ENCODE measurements around the gene TPSG1.
"Not testable (repeated sequence)": the region's sequence is repeated elsewhere in the genome, so short reads cannot be mapped to it uniquely, and the experiment has no call there.

The TPSG1 gene

DNA sequence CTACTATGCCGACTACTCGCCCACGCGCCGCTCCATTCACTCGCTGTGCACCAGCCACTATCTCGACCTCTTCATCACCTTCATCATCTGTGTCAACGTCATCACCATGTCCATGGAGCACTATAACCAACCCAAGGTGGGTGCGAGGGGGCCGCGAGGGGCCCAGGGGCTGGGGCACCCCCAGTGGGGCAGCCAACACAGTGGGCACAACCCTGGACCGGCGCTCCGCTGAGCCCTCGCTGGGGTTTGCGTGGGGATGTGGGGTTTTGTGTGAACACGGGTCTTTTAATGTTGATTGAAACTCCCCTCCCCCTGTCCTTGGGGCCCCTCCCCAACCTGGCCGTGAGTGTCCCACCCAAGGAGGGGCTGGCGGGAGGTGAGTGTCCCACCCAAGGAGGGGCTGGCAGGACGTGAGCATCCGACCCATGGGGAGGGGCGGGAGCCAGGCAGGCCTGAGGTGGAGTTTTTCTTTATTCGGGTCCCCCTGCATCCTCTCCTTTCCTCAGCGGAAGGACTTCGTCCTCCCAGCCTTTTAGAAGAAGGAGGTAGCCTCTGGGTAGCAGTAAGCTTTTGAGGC lies 11.2 kb downstream of the TPSG1 start:
- no peak for DNase-seq

DNA sequence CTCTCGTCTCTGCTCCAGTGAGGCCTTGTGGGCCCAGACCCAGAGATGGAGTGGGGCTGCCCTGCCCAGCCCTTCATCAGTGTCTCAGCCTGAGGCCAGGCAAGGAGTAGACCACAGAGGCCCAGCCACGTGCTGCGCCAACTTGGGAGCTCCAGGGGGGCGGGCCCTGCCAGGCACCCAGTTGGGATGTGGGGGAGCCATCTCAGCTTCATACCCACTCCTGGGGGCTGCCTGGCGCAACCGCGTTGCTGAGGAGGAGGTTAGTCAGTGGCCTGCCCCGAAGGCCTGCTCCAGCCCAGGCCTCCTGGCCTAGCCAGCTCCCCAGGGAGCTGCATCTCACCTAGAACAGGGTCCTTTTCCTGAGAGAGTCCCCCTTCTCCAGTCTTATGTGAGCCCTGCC lies 11.8 kb downstream of the TPSG1 start:
- no peak for DNase-seq

DNA sequence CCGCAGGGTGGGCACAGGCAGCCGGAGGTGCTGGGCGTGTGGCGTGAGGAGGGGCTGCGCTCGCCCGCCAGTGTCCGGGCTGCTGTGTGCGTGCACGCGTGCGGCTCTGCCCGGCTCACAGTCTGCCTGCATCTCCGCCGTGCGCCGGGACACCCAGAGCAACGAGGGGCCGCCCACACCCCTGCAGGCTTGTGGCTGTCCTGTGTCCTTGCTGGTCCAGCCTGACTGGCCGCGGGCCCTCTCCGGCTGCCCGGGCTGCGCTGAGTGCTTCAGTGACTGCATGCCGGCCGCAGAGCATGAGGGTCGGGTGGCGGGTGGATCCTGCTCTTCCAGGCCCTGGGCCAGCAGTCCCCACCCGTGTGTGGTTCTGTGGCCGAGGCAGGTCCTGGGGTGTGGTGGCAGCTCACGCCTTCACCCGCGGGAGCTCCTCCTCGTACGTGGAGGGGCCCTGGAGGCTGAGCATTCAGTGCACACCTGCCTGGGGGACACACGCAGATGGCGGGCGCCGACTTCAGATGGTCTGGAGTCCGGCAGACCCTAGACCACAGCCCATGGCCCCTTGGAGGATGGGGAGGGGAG lies 12.4 kb downstream of the TPSG1 start:
- DNase-seq, result no peak

DNA sequence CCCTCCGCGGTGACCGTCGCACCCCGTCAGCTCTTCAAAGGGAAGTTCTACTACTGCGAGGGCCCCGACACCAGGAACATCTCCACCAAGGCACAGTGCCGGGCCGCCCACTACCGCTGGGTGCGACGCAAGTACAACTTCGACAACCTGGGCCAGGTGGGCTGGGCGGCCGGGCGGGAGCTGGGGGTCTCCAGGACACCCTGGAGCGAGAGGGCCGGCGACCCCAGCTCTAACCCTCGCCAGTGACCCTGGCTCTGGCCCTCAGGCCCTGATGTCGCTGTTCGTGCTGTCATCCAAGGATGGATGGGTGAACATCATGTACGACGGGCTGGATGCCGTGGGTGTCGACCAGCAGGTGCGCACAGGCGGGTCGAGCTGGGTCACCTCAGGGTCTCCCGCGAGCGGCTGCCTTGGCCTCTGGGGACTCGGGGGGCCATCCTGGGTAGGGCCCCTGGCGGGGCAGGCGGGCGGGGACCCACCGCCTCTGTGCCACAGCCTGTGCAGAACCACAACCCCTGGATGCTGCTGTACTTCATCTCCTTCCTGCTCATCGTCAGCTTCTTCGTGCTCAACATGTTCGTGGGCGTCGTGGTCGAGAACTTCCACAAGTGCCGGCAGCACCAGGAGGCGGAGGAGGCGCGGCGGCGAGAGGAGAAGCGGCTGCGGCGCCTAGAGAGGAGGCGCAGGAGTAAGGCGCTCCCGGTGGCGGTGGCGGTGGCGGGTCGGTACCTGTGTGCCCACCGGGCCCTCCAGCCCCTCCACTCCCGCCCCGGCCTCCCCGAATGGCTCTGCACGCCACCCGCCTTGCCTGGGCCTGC lies 13.4 kb downstream of the TPSG1 start:
- DNase-seq, result no peak

DNA sequence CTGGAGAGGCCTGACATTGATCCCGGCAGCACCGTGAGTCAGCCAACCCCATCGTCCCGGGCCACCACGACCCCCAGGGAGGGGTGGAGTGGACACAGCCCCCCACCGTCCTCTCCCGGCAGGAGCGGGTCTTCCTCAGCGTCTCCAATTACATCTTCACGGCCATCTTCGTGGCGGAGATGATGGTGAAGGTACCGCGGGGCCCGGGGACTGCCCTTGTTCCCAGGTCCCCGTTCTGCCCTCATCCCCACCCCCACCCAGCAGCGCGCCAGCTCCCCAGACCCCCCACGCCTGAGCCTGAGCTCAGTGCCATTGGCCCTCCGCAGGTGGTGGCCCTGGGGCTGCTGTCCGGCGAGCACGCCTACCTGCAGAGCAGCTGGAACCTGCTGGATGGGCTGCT lies 14.6 kb downstream of the TPSG1 start:
- no peak for DNase-seq

DNA sequence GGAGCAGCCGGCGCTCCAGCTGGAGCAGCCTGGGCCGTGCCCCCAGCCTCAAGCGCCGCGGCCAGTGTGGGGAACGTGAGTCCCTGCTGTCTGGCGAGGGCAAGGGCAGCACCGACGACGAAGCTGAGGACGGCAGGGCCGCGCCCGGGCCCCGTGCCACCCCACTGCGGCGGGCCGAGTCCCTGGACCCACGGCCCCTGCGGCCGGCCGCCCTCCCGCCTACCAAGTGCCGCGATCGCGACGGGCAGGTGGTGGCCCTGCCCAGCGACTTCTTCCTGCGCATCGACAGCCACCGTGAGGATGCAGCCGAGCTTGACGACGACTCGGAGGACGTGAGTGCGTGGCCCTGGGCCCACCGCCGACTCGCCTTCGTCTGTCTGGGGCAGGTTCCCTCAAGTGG lies 16.0 kb downstream of the TPSG1 start:
- DNase-seq, result no peak

DNA sequence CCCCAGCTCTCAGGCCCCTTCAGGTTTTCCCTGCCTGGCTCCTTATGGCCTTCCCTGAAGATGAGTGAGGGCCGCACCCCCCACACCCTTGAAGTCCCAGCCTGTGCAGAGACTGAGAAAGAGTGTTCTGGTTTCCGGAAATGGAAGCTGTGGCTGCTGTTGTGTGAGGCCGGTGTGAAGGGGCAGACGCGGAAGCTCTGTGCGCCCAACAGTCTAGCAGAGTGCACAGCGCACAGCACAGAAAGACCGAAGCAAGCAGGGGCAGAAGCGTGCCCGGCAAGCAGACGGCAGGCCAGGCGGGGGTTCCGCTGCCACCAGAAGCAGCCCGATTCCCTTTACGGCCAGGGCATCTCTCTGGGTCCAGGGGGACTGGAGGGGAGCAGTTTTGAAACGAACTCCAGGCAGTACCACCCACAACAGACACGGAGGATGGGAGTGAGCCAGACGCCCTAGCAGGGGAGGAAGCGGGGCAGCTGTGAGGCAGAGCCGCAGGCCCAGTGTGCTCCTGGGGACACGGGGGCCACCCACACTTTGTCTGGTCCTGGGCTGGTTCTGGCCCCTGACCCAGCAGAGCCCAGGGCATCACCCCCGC lies 16.7 kb downstream of the TPSG1 start:
- DNase-seq, result no peak

DNA sequence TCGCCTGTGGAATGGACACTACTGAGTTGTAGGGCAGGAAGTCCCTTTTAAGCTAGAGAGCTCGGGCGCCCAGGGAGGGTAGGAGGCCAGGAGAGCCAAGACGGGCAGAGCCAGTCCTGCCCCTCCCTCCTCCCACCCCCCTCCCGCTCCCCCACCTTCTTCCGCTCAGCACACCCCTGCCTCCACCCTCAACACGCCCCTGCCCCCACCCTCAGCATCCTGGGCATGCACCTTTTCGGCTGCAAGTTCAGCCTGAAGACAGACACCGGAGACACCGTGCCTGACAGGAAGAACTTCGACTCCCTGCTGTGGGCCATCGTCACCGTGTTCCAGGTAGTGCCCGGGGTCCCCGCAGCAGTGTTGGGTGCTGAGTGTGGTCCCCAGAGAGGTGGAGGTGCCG lies 18.3 kb downstream of the TPSG1 start:
- no peak for DNase-seq

DNA sequence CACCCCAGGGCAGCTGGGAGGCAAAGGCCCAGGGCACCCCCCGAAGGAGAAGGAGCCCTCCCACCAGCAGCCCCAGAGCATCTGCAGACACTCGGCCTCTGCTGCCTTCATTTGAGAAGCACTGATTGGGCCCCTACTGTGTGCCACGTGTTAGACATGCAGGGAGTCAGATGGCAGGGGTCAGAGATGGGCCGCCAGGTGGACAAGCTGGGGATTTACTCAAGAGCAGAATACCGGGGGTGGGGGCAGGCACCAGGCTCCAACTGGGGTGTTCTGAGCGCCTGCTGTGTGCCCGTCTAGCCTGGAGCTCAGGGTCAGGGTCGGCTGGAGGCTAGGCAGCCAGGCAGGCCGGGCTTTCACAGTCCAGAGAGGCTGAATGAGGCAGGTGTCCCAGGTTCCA lies 18.7 kb downstream of the TPSG1 start:
- no peak for DNase-seq

DNA sequence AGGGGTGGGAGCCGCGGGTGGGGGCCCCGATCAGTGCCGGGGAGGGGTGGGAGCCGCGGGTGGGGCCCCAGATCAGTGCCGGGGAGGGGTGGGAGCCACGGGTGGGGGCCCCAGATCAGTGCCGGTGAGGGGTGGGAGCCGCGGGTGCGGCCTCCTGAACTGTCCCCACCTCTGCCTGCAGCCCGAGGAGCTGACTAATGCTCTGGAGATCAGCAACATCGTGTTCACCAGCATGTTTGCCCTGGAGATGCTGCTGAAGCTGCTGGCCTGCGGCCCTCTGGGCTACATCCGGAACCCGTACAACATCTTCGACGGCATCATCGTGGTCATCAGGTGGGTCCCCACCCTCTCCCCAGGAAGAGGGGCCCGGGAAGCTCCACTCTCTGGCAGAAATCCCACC lies 20.1 kb downstream of the TPSG1 start:
- DNase-seq, result no peak

DNA sequence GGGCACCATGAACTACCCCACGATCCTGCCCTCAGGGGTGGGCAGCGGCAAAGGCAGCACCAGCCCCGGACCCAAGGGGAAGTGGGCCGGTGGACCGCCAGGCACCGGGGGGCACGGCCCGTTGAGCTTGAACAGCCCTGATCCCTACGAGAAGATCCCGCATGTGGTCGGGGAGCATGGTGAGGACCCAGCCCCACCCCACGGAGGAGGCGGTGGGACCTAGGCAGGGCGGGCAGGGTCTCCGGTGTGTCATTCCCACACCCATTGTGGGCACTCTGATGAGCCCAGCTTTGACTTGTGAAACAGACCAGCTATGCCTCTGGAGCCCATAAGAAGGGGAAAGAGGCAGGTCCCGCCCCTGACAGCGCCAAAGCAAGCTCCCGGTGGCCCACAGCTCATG lies 22.8 kb downstream of the TPSG1 start:
- no peak for DNase-seq

DNA sequence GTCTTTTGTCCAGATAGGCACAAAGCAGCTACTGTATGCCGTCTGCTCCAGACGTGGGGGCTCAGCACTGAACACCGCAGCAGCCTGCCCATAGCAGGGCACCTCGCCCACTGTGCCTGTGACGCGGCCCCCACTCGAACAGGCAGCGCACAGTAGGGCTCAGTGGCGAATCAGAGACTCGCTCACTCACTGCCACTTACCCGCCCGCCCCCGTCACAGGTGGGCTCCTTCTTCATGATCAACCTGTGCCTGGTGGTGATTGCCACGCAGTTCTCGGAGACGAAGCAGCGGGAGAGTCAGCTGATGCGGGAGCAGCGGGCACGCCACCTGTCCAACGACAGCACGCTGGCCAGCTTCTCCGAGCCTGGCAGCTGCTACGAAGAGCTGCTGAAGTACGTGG lies 23.6 kb downstream of the TPSG1 start:
- DNase-seq, result no peak

DNA sequence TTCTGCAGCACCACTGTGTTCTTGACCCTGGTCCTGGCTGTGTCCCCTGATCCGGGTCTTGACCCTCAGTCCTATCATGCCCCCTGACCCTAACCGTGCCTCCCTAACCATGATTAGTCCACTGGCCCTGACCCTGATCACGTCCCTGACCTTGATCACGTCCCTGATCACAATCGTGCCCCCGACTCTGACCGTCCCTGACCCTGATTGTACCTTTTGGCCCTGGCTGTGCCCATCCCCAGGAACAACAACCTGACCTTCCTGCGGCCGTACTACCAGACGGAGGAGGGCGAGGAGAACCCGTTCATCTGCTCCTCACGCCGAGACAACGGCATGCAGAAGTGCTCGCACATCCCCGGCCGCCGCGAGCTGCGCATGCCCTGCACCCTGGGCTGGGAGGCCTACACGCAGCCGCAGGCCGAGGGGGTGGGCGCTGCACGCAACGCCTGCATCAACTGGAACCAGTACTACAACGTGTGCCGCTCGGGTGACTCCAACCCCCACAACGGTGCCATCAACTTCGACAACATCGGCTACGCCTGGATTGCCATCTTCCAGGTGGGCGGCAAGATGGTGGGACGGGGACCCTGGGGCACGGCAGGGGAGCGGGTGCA lies 24.9 kb downstream of the TPSG1 start:
- no peak for DNase-seq

DNA sequence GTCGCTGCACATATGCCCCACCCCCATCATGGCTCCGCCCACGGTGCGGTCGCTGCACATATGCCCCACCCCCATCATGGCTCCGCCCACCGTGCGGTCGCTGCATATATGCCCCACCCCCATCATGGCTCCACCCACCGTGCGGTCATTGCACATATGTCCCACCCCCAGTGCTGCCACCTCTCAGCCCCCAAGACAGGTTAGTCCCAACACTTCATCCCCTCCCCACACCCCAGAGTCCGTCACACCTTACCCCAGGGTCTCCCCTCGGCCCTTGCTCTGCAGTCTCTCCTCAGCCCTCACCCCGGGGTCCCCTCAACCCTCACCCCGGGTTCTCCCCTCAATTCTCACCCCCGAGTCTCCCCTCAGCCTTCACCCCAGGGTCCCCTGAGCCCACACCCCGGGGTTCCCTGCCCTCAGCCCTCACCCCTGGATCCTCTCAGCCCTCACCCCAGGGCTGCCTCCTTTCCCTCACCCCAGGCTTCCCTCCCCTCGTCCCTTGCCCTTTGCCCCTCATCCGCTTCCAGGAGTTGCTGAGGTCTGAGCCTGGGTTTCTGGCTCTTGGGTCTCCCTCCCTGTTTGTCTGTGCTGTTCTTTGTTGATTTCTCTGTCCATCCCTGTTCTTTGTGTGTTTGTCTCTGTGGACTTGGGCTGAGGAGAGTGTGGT lies 25.6 kb downstream of the TPSG1 start:
- DNase-seq, result no peak

DNA sequence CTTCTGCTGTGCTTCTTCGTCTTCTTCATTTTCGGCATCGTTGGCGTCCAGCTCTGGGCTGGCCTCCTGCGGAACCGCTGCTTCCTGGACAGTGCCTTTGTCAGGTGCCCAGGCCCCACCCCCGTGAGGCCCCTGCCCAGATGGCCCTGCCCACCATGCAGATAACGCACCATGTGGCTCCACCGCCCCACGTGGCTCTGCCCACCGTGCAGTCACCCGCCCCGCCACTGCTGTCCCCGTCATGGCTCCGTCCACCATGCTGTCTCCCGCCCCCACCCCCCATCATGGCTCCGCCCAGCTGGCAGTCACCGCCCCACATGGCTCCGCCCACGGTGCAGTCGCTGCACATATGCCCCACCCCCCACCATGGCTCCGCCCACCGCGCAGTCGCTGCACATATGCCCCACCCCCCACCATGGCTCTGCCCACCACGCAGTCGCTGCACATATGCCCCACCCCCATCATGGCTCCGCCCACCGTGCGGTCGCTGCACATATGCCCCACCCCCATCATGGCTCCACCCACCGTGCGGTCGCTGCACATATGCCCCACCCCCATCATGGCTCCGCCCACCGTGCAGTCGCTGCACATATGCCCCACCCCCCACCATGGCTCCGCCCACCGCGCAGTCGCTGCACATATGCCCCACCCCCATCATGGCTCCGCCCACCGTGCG lies 26.3 kb downstream of the TPSG1 start:
- not testable (repeated sequence) for DNase-seq

DNA sequence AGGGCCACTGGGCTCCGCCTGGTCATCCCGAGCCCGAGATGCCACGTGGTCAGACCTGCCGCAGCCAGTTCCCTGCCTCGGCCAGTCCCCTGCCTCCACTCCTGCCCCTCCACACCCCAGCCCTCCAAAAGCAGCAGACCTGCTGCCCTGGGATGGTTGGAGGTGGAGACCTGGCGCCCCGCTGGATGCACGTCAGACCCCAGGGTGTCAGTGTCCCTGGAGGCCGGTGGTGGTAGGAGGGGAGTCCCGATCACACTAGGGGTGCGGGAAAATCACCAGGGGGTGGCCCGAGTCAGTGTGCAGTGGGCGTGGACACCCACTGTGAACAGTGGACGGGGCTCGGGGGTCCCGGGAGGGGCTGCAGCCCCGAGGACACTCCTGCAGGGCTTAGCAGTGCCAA lies 26.9 kb downstream of the TPSG1 start:
- no peak for DNase-seq

DNA sequence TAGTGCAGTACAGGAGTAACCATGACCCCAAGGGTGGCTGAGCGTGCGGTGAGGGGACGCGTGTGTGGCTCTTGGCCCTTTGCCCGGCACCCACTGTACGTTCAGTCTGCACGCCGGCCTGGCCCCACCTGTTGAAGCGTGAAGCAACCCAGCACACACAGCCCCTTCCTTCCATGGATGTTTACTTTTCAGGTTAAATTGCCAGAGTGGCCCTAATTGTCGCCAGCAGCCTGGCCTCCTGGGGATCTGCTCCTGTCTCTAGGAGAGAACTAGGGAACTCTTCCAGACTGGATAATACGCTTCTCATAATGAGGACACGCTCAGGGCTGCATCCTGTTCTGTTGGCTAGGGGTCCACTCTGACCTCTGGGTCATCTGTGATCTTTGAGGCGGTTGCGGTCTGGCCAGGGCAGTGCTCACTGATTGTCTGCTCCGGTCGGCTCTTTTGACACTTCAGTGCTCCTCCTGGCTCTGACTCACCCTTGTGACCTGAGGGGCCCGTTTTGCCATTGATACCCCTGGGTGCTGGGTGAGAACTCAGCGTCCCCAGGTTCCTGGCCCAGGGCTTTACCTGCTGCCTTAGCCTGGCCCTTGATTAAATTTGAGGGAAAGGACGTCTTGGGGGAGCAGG lies 27.7 kb downstream of the TPSG1 start:
- peak; percentile 34 to 79 for DNase-seq

DNA sequence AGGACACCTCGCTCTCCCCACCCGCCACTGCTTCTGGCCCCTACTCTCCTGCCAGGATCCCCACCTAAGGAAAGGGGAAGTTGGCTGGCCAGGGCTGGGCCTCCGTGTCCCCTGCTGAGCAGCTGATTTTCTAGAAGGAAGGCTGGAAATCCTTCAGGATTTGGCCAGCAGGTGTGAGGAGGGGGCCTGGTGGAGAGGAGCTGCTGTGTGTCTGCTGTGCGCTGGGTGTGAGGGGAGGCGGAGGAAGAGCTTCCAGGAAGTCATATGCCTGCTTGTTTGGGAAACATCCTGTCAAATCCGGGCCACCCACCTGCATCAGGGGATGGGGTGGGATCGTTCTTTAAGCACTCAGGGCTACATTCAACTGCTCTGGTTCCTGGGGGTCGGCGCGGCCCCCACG lies 28.6 kb downstream of the TPSG1 start:
- no peak for DNase-seq

DNA sequence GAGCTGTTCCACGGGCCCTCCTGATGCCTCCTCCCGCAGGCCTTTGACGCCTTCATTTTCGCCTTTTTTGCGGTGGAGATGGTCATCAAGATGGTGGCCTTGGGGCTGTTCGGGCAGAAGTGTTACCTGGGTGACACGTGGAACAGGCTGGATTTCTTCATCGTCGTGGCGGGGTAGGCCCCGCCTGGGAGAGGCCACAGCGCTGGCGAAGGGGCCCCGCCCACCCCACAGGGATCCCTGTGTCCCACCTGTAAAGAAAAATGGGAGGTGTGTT lies 29.7 kb downstream of the TPSG1 start:
- DNase-seq, result no peak

DNA sequence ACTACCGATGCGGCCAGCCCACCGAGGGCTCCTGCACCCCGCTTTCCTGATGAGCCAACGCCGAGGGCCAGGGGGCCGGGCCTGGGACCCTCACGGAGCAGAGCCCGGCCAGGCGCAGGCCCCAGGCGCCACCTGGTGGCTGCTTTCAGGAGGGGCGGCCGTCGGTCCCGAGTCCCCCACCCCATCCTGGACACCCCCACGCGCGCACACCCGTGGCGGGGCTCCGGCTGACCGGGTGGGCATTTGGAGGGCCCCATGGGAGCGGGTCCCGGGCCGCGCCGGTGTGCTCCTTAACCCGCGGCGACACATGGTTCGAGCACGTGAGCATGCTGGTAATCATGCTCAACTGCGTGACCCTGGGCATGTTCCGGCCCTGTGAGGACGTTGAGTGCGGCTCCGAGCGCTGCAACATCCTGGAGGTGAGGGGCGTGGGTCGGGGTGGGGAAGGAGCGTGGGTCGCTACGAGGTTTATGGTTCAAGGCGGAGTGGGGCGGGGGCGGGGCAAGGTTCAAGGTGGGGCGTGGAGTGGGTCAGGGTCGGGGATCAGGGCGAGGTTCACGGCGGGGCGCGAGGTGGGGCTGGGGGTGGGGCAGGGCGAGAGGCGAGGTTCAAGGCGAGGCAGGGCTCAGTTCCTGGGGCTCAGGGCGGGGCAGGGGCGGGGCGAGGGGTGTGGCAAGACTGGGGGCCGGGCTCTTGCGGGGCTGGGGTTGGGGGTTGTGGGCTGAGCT lies 30.2 kb downstream of the TPSG1 start:
- DNase-seq, result no peak

DNA sequence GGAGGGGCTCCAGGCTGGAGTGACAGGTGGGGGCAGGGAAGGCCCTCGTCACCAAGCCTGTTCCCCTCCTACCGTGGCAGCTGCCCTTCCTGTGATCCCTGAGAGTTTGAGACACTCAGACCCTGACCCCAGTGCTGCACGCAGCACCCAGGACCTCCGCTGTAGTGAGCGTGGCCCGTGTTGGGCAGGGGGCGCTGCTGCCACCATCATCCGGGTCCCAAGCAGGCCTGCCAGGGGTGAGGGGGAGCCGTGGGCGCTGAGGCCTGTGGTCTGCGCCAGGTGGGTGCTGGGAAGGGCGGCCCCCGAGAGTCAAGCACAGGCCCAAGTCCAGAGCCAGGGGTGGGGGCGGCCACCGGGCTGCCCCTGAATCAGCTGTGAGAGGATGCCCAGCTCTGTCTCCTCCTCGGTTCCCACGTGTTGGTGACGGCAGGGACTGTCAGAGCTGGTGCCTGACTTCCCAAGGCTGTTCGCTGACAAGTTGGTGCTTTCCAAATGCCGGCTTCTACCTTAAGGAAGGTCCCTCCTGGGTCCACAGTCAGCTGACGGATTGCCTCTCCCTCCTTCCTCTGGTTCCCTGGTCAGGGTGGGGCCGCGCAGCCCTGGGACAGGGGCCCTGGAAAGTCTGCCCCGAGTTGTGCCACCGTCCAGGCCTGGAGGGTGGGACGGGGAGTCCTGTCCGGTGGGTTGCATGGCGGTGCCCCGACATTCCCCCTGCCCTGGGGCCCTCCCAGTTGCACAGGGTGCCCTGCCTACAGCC lies 31.1 kb downstream of the TPSG1 start:
- no peak for DNase-seq

All from NCI-H2081 (cell line).